Renal cortical epithelial cell (primary cell): ENCODE measurements around the gene NEFH. TPM values are rescaled to one million over a fixed set of nuclear protein-coding genes. Genes with fewer than 3 reads are reported as not detected.
A peak's percentile ranks its signal among the peaks of the same experiment; 100 is the strongest.
"Not testable (repeated sequence)": the region's sequence is repeated elsewhere in the genome, so short reads cannot be mapped to it uniquely, and the experiment has no call there.

Source experiments
- DNase-seq: peaks from one replicate; pipeline ENCODE4 v3.0.0-alpha.2; 2011; ENCODE audit warnings: low read depth
- total RNA-seq: library from RNA; depleted of rRNA; stranded (reverse); fragments of >200 nt; gene quantifications from 2 replicates; pipeline ENCODE4 v1.2.3, GENCODE V29; 2014

The NEFH gene
- total RNA-seq = 0.15 and 0.17 TPM in 2 replicates

GRCh38 chr22:29479417-29480261, at the start of gene NEFH:
NEFH (plus strand) TSS chr22:29480218; CDS start chr22:29480263, 45 bp downstream.
- no peak for DNase-seq

GRCh38 chr22:29431986-29432385, 48.0 kb upstream of the NEFH start:
- DNase-seq = no peak

- no peak for DNase-seq
Measured at GRCh38 chr22:29433856-29434255, 46.2 kb upstream of the NEFH start.

DNA sequence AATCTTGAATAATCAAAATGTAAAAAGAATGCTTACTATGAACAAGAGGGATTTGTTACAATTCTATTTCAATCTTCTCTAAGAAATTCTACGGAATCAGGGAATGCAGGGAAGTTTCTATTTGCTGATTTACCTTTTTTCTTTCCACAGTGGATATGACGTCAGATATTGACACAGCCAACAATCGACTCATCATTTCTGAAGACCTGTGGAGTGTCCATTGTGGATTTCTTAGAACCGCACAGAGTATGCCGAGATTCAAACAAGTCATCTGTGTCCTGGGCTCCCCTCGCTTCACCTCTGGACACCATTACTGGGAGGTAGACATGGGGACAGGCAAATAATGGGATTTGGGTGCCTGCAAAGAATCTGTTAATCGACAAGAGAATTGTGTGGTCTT, 45.7 kb upstream of the NEFH start:
- no peak for DNase-seq

DNA sequence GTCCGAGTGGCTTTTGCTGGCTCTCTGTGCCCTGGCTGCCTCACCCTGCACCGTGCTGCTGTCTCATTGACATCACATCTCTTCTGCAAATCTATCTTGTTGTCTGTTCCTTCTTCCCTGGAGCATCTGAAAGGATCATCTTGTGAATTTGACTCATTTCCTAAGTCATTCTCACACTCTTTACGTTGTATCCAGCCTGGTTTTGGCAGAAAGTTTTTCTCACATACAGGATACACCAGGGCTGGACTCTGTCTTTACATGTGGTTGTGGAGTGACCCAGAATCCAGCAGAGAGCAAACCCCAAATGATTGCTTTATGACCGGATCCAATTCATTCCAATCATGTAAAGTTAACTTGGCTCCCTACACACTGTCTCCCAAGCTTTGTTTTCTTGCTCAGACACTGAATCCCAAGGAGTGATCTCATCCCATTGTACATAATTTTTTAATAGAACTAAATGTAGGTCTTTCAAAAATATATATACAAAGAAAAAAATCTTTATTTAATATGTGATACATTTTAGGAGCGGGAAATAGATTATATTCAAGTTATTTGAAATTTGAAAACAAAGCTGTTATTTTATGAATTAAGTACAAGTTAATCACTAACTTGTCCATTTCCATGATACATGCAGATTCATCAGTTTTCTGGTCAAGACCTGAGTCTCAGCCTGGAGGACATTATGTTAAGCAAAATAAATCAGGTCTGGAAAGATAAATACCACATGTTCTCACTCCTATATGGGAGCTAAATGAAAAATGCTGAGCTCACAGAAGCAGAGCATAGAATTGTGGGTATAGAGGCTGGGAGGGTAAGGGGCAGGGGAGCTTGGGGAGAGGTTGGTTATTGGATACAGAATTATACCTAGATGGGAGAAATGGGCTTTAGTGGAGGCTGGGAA, 44.5 kb upstream of the NEFH start:
- no peak for DNase-seq

- DNase-seq = not testable (repeated sequence)
Measured at GRCh38 chr22:29438283-29438682, 41.7 kb upstream of the NEFH start, which contains the start of gene RFPL1. RFPL1 (plus strand) TSS chr22:29438583.

DNA sequence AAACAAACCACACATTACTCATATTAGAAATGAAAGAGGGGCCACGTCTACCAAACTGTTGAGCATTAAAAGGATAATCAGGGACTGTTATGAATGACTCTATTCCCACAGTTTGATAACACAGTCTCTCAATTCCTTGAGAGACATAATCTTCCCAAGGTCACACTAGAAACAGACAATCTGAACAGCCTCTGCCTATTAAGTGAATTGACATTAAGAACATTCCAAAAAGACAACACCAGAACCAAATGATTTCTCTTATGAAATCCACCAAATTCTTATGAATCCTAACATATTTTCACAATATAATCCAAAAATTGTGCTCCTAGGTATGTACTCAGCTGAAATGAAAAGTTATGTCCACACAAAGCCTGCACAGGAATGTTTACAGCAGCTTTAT, 37.0 kb upstream of the NEFH start:
- DNase-seq = no peak

- DNase-seq = peak; percentile 45
Measured at GRCh38 chr22:29443452-29443851, 36.6 kb upstream of the NEFH start.

DNA sequence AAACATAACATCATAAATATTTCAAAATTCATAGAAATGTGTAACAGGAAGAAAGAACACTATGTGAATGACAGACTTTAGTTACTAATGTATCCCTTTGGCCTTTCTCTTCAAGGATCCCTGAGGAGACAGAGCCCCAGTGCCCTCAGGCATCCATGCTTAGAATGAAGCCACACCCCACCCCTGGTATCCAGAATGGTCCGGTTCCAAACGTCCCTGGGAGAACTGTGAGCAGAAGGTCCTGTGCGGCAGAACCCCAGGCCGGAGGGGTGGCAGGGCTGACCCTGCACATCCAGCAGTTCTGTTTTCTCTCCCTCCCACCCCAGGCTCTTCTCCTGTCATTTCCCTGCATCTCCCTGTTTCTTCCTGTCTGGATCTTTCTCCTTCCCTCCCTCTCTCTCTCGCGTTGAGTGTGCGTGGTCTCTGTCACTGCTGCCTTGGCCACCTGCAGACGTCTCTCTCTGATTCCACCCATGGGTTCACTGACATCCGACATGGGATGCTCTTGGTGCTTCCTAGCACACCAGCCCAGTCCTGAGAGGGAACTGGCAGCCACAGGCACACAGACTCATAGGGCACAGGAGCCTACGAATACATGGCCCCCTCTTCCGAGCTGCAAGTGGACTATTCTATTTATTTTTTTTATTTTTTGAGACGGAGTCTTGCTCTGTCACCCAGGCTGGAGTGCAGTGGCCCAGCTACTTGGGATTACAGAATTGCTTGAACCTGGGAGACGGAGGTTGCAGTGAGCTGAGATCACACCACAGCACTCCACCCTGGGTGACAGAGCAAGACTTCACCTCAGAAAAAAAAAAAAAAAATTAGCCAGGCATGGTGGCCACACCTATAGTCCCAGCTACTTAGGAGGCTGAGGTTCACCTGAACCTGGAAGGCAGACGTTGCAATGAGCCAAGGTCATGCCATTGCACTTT, 35.9 kb upstream of the NEFH start:
- peak; percentile 5 for DNase-seq

GRCh38 chr22:29445508-29445907, 34.5 kb upstream of the NEFH start:
- DNase-seq = no peak

DNA sequence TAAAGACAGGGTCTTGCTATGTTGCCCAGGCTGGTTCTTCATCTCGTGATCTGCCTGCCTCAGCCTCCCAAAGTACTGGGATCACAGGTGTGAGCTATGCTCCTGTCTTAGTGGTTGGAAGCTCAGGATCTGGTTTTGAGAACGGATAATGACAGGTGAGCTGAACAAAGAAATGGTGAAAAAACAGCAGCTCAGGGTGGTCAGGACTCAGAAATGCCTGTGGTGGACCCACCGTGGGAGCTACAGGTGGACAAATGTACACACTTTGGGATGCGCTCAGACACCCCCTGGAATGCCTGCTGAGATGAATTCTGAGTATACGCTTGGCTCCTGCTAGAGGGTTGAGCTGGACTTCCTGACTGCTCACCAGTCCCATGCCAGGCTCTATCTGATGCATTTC, 32.1 kb upstream of the NEFH start:
- no peak for DNase-seq

DNA sequence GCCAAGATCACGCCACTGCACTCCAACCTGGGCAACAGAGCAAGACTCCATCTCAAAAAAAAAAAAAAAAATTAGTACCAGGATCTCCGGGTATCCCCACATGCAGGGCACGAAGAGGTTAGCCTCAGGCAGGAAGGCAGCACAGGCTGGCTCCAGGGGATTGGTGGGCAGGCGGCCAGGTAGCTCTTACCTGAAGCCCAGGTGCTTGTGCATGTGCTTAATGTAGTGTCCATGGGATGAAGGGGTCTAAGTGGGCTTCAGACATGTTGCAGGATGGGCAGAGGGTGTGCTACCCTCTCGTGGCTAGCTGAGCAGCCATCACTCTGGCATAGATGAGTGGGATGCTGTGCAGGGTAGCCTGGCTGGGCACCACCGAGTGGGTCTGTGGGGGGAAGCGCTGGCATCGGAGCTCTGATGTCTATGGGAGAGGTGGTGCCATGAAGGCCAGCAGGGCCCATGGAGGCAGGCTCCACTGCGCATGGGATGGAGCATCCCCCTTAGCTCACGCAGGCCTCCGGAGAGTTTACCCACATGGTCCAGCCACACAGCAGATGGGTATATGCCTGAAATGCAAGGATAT, 30.6 kb upstream of the NEFH start:
- no peak for DNase-seq

- no peak for DNase-seq
Measured at GRCh38 chr22:29450222-29450621, 29.8 kb upstream of the NEFH start.

DNA sequence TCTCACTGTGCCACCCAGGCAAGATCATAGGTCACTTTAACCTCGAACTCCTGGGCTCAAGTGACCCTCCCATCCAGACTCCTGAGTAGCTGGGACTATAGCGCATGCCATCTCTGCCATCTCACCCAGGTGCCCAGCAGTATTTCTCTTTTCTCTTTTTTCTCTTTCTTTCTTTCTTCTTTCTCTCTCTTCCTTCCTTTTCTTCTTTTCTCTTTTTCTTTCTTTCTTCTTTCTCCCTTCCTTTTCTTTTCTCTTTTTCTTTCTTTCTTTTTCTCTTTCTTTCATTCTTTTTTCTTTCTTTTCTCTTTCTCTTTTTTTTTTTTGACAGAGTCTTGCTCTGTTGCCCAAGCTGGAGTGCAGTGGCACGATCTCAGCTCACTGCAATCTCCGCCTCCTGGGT, 28.2 kb upstream of the NEFH start:
- DNase-seq = no peak

DNA sequence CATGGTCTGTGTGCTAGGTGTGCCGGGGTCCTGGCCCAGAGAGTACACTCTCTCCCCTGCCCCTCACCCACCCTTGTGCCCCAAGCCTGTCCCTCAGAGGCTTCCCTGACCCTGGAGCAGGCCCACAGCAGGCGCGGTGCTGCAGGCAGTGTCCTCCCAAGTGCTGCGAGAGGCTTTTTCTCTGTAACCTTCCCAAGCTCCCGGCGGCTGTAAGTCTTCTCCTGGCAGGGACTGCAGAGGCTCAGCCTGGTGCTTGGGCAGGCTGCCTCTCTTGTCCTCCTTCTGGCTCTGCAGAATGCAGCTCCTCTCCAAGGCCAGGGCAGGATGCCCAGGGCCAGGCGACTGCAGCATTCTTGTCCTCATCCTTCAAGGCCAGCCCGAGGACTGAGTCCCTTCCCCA, 25.7 kb upstream of the NEFH start:
- no peak for DNase-seq

- DNase-seq = no peak
Measured at GRCh38 chr22:29456211-29456671, 23.8 kb upstream of the NEFH start.

DNA sequence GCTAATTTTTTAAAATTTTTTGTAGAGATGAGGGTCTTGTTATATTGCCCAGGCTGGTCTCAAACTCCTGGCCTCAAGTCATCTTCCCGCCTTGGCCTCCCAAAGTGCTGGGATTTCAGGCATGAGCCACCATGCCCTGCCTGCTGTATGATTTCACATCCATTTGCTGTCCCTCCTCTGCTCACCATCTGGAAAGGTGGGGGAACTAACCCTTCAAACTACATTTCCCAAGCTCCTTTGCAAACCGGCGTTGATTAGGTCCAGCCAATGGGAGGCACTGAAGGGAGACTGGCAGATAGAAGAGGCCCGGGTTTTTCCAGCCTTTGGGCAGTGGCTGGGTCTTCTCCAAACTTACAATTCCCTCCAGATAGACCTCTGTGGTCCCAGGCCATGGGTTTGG, 22.3 kb upstream of the NEFH start:
- DNase-seq = no peak

DNA sequence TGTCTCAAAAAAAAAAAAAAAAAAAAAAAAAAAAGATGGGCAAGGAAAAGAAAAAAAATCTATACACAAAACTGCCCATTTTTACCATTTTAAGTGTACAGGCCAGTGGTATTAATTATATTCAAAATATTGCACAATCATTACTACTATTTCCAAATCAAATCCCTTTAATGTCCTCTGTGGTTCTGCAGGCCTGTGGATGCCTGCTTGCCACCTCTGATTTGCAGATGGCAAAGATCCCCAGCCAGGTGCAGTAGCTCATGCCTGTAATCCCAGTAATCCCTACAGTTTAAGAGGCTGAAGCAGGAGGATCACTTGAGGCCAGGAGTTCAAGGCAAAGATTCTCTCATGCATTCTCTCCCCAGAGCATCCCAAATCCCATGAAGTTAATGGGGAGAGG, 21.5 kb upstream of the NEFH start:
- no peak for DNase-seq

DNA sequence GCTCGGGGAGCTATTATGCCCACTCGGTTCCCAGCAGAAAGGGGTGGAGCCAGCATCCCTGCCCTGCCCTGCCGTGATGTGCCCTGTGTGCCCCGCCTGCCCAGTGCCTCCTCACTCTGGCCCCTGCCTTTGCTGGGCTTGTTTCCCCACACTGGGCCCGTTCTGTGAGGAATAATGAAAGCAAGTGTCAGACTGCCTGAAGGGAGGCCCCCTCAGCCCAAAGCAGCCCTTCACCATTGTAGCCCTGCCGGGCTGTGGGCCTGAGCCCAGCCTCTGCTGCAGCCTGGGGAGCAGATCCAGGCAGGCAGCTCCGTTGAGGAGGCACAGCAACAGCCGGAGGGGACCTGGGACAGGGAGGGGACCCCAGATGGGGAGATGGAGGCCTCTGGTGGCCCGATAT, 20.2 kb upstream of the NEFH start:
- no peak for DNase-seq

- DNase-seq = no peak
Measured at GRCh38 chr22:29461263-29461662, 18.8 kb upstream of the NEFH start.

DNA sequence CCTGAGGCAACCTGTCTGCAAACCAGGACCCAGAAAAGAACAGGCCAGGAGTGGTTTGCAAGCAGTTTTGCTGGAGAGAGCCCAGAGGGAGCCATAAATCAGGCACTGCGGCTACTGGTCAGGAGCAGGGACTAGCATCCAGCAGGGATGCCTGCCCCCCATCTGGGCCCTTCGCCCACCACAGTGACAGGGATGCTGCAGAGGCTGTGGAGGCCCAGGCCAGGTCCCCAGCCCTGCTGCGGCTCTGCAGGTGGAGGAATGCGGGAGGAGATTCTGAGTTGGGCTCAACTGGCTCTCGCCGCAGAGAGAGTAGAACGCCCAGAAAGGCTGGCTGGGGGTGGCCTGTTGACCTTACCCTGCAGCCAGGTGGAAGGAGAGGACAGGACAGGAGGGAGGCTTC, 16.4 kb upstream of the NEFH start:
- DNase-seq = no peak
